K562 (cell line): Measurements from ENCODE around the gene BCAN. TPM values are rescaled to one million over a fixed set of nuclear protein-coding genes. Genes with fewer than 3 reads are reported as not detected.
A peak's percentile ranks its signal among the peaks of the same experiment; 100 is the strongest.

ENCODE experiments used
- CCAR2 ChIP-seq: fragments of 200-400 bp; formaldehyde crosslinking; IDR thresholded peaks from 2 replicates; pipeline ENCODE4 v1.6.1; 2017; ENCODE audit warnings: mild to moderate bottlenecking, low read depth, low read length
- CREBBP ChIP-seq: IDR thresholded peaks from one replicate; pipeline ENCODE4 v1.6.1; 2012; ENCODE audit warnings: low read depth, mild to moderate bottlenecking, control low read depth, inconsistent platforms, low read length
- HDAC1 ChIP-seq, 2 experiments: fragments of 450-650 bp; IDR thresholded peaks; 2 replicates each; pipeline ENCODE4 v1.6.1; 2016 to 2017; ENCODE audit warnings: inconsistent platforms in 1 of 2, mild to moderate bottlenecking in 1 of 2, moderate library complexity in 1 of 2
- HNRNPUL1 ChIP-seq: fragments of 200-400 bp; formaldehyde crosslinking; IDR thresholded peaks from 2 replicates; pipeline ENCODE4 v1.6.1; 2017; ENCODE audit warnings: low read length
- HSF4 ChIP-seq: fragments of 250-450 bp; sonication (Bioruptor Pico); IDR thresholded peaks from 2 replicates; pipeline ENCODE4 v2.1.2; 2022; ENCODE audit warnings: mild to moderate bottlenecking, moderate library complexity, borderline replicate concordance
- KAT7 ChIP-seq: sonication (generic); formaldehyde crosslinking; IDR thresholded peaks from 2 replicates; pipeline ENCODE4 v1.8.0; 2022; ENCODE audit warnings: missing genetic modification reagents, mild to moderate bottlenecking, borderline replicate concordance
- KDM1A ChIP-seq, 2 experiments: fragments of 450-650 bp; IDR thresholded peaks; 2 replicates each; pipeline ENCODE4 v1.6.1; 2016; ENCODE audit warnings: mild to moderate bottlenecking in 2 of 2
- MAX ChIP-seq: sonication (generic); formaldehyde crosslinking; IDR thresholded peaks from 2 replicates; pipeline ENCODE4 v1.9.0; 2022; ENCODE audit warnings: mild to moderate bottlenecking, missing genetic modification reagents
- MEIS2 ChIP-seq: fragments of 450-650 bp; IDR thresholded peaks from 2 replicates; pipeline ENCODE4 v1.6.1; 2014; ENCODE audit warnings: mild to moderate bottlenecking; ENCODE audit not compliant: partially characterized antibody
- MYC ChIP-seq, 2 experiments: fragments of 250-450 bp in 1 of 2; sonication (Bioruptor Pico) in 1 of 2; IDR thresholded peaks; 2 replicates each; pipeline versions ENCODE4 v1.5.1 to v1.6.1; 2012 to 2021; ENCODE audit warnings: low read depth in 2 of 2, borderline replicate concordance in 1 of 2, improper control_type of control experiment in 1 of 2, low read length in 1 of 2, mild to moderate bottlenecking in 1 of 2, moderate library complexity in 1 of 2
- OTX1 ChIP-seq: fragments of 450-650 bp; formaldehyde crosslinking; IDR thresholded peaks from 2 replicates; pipeline ENCODE4 v1.4.0; 2022; ENCODE audit warnings: mild to moderate bottlenecking
- PHF21A ChIP-seq: fragments of 450-650 bp; IDR thresholded peaks from 2 replicates; pipeline ENCODE4 v1.6.1; 2017; ENCODE audit warnings: low read depth, borderline replicate concordance
- RAD21 ChIP-seq, 2 experiments: fragments of 250-450 bp in 1 of 2; fragments of 450-650 bp in 1 of 2; sonication (Bioruptor Pico) in 1 of 2; formaldehyde crosslinking in 1 of 2; IDR thresholded peaks in 1 of 2; conservative IDR thresholded peaks in 1 of 2; 2 replicates each; pipeline versions ENCODE4 v1.4.0 to v1.8.0; 2020 to 2022; ENCODE audit warnings: mild to moderate bottlenecking in 2 of 2, moderate library complexity in 1 of 2
- RBM22 ChIP-seq: fragments of 200-400 bp; formaldehyde crosslinking; IDR thresholded peaks from 2 replicates; pipeline ENCODE4 v1.6.1; 2018; ENCODE audit warnings: low read length, low read depth; ENCODE audit not compliant: poor library complexity, severe bottlenecking
- RCOR1 ChIP-seq, 2 experiments: IDR thresholded peaks; 2 replicates each; pipeline ENCODE4 v1.6.1; 2012; ENCODE audit warnings: low read depth in 2 of 2, low read length in 2 of 2, borderline replicate concordance in 1 of 2, improper control_type of control experiment in 1 of 2
- TOE1 ChIP-seq, 2 experiments: fragments of 450-650 bp in 1 of 2; sonication (generic) in 1 of 2; formaldehyde crosslinking in 1 of 2; IDR thresholded peaks; 2 replicates each; pipeline versions ENCODE4 v1.7.1 to v1.8.0; 2016 to 2022; ENCODE audit warnings: borderline replicate concordance in 2 of 2, mild to moderate bottlenecking in 2 of 2, antibody characterized with exemption in 1 of 2, inconsistent platforms in 1 of 2, low read depth in 1 of 2, missing genetic modification reagents in 1 of 2, moderate library complexity in 1 of 2
- ZFP91 ChIP-seq: sonication (generic); formaldehyde crosslinking; IDR thresholded peaks from 2 replicates; pipeline ENCODE4 v1.8.0; 2022; ENCODE audit warnings: mild to moderate bottlenecking, missing genetic modification reagents
- ZNF121 ChIP-seq: sonication (generic); formaldehyde crosslinking; conservative IDR thresholded peaks from 2 replicates; pipeline ENCODE4 v1.8.0; 2022; ENCODE audit warnings: missing genetic modification reagents
- ZNF165 ChIP-seq: fragments of 250-450 bp; sonication (Bioruptor Pico); IDR thresholded peaks from 2 replicates; pipeline ENCODE4 v1.4.0; 2020; ENCODE audit warnings: borderline replicate concordance
- ZNF311 ChIP-seq: fragments of 250-450 bp; sonication (Bioruptor Pico); IDR thresholded peaks from 2 replicates; pipeline ENCODE4 v1.4.0; 2020; ENCODE audit warnings: mild to moderate bottlenecking, moderate library complexity
- ZNF354B ChIP-seq: fragments of 250-450 bp; sonication (Bioruptor Pico); IDR thresholded peaks from 2 replicates; pipeline ENCODE4 v1.4.0; 2020
- polyA plus RNA-seq, 8 experiments: library from polyadenylated mRNA; depleted of rRNA in 4 of 8; stranded (reverse) in 5 of 8; unstranded in 3 of 8; fragments of >200 nt; fragmentation: Nextera tagmentation in 2 of 8; fragmentation: Illumina TruSeq in 1 of 8; extraction: Ambion mirVana in 2 of 8; extraction: Trizol in 1 of 8; gene quantifications; 2 replicates each; pipeline versions ENCODE4 v1.2.1 to v1.2.3, GENCODE V29; 2011 to 2014; ENCODE audit warnings: inconsistent platforms in 1 of 8, missing spikeins in 1 of 8
- total RNA-seq, 7 experiments: library from RNA; depleted of rRNA in 6 of 7; stranded (reverse); fragments of >200 nt in 6 of 7; fragmentation: Illumina TruSeq in 2 of 7; extraction: Trizol in 2 of 7; gene quantifications; 2 replicates each; pipeline versions ENCODE4 v1.2.1 to v1.2.3, GENCODE V29; 2011 to 2021; ENCODE audit warnings: low replicate concordance in 1 of 7
- TF ChIP-seq, protein P1 (sequence below): fragments of 450-650 bp; IDR thresholded peaks from 2 replicates; pipeline ENCODE4 v1.6.1; 2016; ENCODE audit warnings: low read depth, mild to moderate bottlenecking, moderate library complexity
- TF ChIP-seq, protein P2 (sequence below): fragments of 450-650 bp; conservative IDR thresholded peaks from 2 replicates; pipeline ENCODE4 v1.6.1; 2016; ENCODE audit warnings: missing genetic modification characterization, low read depth, mild to moderate bottlenecking, control low read depth, missing compliant biosample characterization

Gene BCAN
- total and polyA plus RNA-seq, 9 of the 15 experiments (the other 6 are each of a cell fraction or from before 2014, with no cell fraction given) = 0.04 to 0.33 (median 0.14) TPM; not detected in 5

DNA sequence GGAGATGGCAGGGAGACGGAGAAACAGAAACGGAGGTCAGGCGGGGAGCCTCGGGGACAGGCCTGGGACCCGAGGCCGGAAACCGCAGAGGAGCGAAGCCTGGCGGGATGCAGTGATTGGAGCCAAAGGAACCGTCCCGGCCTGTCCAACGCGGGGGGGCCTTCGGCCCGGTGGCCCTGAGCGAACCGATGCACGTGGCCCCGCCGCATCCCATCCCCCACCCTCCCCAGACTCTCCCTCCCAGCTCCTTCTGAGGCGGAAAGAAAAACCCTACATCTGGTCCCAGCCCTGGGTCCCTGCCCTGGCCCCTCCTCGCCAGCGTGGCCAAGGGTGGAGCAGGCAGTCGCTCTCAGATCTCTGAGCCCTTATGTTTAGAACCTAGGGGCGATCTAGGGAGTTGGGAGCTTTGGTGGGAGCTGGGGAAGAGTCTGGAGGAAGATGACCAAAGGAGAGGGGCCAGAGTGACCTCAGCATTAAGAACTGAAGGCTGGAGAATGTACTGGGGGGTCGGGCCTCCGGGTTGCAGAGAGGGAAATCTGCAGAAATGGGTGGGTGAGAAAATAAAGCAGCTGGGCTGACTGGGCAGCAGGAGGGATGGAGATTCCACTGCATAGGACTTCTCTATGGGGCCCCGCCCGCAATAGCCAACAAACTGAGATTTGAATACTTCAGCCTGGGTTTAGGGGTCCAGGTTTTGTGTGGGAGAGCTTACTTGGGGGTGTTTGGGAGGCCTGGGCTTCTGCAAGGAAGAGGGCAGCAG is 64.9 kb downstream of the BCAN start (continued):
- TF ChIP-seq, protein P1, sequence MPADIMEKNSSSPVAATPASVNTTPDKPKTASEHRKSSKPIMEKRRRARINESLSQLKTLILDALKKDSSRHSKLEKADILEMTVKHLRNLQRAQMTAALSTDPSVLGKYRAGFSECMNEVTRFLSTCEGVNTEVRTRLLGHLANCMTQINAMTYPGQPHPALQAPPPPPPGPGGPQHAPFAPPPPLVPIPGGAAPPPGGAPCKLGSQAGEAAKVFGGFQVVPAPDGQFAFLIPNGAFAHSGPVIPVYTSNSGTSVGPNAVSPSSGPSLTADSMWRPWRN = no peak
- TF ChIP-seq RCOR1 (IDR thresholded peaks at IDR 0.05; ENCODE audit: borderline replicate concordance in 1 of 2, low read depth in 2 of 2, low read length in 2 of 2) (peak in 1 of 2 experiments; percentile 55; a peak in 1 of 4 replicates), OTX1 (CRISPR knock-in tag) (no peak), MYC (IDR thresholded peaks at IDR 0.05; ENCODE audit: low read depth, low read length) (peak; percentile 50; the same call in 1 of the 2 replicates), MYC (CRISPR knock-in tag; IDR thresholded peaks at IDR 0.05; ENCODE audit: borderline replicate concordance, low read depth) (no peak), KAT7 (CRISPR knock-in tag) (no peak), RAD21 (CRISPR knock-in tag; conservative IDR thresholded peaks at IDR 0.05 in 1 of 2, IDR thresholded peaks at IDR 0.05 in 1 of 2) (no peak), RBM22 (no peak), PHF21A (peak; percentile 53; the same call in 1 of the 2 replicates), TOE1 (IDR thresholded peaks at IDR 0.05; ENCODE audit: borderline replicate concordance) (no peak), TOE1 (CRISPR knock-in tag; IDR thresholded peaks at IDR 0.05; ENCODE audit: borderline replicate concordance, low read depth) (no peak), ZNF354B (no peak), HSF4 (no peak), ZNF311 (CRISPR knock-in tag) (no peak), KDM1A (IDR thresholded peaks at IDR 0.05) (peak in 1 of 2 experiments; percentile 24; a peak in 2 of 4 replicates), CREBBP (no peak), ZFP91 (no peak), HNRNPUL1 (no peak), MEIS2 (no peak), ZNF121 (no peak), ZNF165 (no peak), HDAC1 (IDR thresholded peaks at IDR 0.05) (0 out of 4 replicates have a peak, but pooled peaks of 1 of the 2 experiments have one; percentile 29), MAX (CRISPR knock-in tag) (0 out of 2 replicates have a peak, but pooled peaks have one; percentile 11), CCAR2 (no peak)
- TF ChIP-seq, protein P2, sequence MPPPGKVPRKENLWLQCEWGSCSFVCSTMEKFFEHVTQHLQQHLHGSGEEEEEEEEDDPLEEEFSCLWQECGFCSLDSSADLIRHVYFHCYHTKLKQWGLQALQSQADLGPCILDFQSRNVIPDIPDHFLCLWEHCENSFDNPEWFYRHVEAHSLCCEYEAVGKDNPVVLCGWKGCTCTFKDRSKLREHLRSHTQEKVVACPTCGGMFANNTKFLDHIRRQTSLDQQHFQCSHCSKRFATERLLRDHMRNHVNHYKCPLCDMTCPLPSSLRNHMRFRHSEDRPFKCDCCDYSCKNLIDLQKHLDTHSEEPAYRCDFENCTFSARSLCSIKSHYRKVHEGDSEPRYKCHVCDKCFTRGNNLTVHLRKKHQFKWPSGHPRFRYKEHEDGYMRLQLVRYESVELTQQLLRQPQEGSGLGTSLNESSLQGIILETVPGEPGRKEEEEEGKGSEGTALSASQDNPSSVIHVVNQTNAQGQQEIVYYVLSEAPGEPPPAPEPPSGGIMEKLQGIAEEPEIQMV (tag) = no peak
